Activated CD4-positive, CD25-positive, alpha-beta regulatory T cell treated with anti-CD3 and anti-CD28 coated beads, Interleukin-2, amount 50 U/mL, for 72 hours (primary cell): ENCODE measurements around the gene KIF13A.
"Not testable (repeated sequence)": the region's sequence is repeated elsewhere in the genome, so short reads cannot be mapped to it uniquely, and the experiment has no call there.

Source experiments
- DNase-seq: peaks from one replicate; pipeline ENCODE4 v3.0.0; 2021

The KIF13A gene

DNA sequence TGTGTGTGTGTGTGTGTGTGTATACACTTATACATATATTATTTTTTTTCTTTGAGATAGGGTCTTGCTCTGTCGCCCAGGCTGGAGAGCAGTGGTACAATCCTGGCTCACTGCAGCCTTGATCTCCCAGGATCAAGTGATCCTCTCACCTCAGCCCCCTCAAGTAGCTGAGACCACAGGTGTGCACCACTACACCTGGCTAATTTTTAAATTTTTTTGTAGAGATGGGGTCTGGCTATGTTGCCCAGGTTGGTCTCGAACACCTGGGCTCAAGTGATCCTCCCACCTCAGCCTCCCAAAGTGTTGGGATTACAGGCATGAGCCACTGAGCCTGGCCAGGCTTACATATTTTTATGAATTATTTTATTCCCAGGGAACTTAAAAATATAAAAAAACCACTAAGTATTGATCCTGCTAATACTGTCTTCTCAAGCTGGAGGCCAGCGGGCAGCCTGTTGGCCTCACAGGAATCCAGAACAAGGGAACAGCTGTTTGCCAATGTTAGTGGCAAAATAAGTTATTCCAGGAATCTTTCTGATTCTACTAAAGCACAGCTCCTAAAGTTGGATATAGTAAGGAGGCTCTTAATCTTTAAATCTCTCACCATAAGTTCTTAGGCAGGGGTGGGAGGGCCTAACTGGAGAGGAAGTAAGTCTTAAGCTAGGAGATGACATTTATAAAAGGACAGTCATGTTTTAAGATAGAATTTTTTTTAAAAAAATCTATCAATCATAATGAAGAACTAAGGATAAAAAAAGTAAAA, 145.2 kb downstream of the KIF13A start:
- DNase-seq, result no peak

DNA sequence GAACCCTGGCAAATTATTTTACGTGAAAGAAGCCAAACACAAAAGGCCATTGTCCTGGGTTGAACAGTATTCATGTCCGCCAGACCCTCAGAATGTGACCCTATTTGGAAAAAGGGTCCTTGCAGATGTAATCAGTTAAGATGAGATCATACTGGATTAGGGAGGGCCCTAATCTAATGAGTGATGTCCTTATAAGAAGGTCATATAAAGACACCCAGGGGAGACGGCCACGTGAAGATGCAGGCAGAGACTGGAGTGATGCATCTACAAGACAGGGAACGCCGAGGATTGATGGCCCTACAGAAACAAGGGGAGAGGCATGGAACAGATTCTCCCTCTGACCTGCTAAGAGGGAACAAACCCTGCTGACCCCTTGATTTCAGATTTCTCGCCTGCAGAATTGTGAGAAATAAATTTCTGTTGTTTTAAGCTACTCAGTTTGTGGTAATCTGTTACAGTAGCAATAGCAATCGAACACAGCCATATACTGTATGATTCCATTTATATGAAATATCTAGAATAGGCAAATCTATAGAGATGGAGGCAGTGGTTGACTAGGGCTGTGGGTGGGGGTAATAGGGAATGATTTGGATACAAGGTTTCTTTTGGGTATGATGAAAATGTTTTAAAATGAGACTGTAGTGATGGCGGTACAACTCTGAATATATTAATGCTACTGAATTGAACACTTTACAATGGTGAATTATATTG, 147.8 kb downstream of the KIF13A start:
- no peak for DNase-seq

DNA sequence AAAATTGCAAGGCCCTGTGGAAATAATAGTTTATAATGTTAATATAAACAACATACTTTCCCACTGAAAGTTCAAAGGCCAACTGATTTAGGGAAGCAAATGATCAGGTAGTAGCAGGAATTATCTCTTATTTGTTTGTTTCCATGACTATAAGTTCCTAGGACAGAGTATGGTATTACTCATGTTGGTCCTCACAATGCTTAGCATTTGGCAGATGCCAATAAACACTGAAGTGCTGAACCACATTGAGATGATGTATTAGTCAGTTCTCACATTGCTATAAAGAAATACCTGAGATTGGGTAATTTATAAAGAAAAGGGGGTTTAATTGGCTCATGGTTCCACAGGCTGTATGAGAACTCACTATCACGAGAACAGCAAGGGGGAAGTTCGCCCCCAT, 151.1 kb downstream of the KIF13A start:
- no peak for DNase-seq

DNA sequence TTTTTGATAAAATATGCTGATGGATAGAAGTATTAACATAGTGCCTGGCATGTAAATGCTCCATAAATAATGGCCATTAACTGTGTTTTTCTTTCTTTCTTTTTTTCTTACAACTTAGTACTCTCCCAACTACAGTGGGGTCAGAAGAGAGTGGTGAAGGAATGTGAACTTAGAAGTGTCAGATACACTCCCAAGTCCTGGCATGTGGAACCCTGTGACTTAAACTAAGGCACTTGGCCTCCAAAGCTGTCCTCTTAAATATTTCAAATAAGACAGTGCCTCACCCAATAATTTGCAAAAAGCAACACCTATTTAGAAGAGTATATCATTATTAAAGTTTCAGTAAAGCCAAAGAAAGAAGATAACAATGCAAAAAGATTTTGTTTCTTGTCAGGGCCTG, 151.7 kb downstream of the KIF13A start:
- DNase-seq, result no peak

DNA sequence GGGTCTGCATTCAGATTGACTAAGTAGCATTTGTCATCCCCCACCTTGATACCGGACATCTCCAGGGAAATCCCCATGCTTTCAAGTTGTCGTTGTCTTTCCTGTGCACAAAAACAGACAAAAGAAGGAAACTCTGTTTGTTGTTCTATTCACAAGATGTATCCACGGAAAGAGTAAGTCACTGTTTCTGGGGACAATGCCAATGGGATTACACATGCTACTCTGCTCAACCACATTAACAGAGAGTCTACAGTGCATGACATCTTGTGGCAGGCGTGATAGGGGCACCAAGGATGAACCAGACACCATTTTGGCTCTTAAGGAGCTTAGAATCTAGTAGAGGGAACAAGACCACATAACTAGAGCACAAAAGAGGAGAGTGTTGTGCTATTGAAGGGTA, 156.3 kb downstream of the KIF13A start:
- no peak for DNase-seq

DNA sequence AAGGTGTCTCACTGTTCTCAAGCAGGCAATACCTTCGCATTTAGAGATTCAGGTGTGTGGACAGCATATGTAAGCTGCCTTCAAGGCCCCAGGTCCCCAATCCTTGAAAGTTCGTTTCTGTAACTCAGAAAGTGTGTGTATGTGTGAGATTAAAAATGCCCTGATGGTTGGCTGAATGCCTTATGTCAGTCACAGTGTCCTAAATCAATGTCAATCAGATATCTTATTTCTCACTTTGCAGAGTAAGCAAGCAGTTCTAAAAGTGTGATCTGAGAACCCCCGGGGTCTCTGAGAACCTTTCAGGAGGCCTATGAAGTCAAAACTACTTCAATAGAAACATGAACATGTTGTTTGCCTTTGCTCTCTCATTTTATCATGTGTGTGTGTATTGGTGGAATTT, 157.5 kb downstream of the KIF13A start:
- DNase-seq, result no peak

DNA sequence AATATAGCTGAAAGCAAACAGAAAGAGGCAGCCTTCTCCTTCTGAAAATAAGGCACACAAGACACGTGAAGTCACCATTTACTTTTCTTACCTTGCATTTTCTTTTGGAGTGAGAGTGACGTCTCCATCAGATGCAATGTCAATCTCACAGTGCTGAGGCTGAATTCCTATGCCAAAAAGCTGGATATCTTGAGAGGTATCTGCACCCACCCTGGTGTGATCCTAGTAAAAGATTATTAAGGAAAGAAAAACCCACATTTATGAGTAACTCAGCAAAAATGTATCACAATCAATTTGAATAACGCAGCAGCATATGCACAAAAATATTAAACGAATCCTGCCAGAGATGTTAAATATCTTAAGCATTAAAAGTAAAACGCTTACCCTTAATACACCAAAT, 159.3 kb downstream of the KIF13A start:
- DNase-seq, result no peak

DNA sequence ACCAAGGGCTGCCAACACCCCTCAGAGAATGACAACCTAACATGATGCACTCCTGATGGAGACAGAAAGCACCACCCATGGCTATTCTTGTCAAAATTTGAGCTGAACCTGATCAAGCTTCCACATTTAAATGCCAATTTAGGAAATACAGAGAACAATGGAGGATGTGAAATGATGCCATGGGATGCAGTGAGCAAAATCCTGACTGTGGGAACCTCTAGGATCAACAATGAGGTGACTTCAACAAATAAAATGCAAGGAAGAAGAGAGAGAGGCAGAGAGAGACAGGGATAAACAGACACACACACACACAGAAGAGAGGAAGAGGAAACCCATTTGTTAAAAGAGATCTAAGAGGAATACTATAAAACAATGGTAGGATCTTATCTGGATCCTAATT, 161.1 kb downstream of the KIF13A start:
- DNase-seq, result no peak

DNA sequence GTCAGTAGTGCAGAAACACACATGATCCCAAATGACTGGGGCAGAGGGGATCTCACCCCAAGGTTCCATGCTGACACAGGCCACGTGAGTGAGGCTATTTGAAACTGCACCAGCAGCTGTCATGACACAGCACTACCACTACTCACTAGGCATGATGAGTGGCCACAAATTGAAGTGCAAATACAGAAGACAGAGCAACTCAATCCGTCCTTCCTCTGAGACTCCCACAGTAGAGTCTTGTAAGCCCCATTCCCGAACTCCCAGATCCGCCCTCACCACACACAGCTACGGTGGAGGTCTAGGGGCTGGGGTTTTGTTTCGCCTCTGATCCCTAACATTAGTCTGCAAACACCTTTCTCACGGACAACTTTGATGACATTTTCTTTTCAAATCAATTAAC, 167.4 kb downstream of the KIF13A start:
- DNase-seq, result no peak

DNA sequence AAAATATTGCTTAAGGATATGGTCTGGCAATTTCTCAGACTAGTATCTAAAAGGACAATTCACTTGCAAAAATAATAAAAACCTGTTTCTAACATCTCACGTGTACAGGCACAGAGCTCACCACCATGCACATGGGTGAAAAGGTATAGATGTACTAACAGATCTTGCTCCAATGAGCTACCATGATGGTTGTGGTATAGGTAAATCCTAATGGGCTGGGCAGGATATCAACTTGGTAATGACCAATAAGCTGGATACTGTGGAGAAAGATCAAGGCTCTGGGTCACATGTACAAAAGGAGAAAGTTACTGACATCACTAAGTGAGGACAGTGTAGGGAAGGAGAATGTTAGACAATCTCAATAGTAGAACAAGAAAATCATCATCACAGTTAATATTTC, 169.7 kb downstream of the KIF13A start:
- no peak for DNase-seq

DNA sequence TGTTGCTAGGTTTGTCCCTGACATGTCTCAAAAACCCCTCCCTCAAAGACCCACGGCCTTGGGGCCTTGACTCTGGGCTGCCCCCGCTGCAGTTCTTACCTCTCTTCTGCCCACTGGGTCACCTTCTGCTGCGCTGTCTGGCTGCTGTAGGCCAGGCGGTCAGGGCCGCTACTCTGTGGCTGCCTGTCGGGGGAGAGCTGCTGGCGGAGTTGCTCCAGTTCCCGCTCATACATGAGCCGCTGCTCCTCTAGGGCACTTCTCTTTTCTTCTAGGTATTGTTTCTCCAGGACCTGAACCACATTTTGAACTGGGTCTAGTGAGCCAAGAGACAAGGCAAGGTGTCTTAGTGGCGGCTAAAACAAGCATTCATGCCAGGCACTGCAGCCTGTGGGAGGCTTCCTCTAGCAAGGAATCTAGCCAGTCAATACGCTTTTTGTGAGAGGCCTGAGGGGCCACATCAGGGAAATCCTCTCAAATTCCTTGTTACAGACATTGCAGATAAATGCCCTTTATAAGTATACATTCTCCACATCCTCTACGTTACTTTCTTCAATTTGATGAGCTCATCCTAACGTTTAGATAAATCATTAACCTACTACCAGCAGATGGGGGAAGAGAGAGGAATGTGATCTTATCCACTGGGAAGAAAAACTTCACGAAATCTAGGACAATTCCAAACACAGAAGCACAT, 170.4 kb downstream of the KIF13A start:
- no peak for DNase-seq

DNA sequence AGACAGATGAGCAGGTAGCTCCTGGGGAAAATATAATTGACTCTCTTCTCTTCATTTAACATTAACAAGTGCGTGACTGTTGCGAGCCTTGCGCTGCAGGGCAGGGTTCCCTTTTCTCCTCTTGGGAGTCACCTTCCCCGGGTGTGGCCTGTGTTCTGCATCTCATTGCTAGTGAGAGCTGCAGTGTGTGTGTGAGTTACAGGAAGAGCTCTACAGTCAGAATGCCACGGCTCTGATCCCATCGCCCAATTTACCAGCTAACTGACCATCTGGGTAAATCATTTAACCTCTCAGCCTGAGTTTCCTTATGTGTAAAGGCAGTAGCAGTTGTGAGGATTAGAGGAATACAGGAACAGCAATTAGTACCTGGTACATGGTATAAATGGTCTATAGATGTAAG, 173.9 kb downstream of the KIF13A start:
- no peak for DNase-seq

DNA sequence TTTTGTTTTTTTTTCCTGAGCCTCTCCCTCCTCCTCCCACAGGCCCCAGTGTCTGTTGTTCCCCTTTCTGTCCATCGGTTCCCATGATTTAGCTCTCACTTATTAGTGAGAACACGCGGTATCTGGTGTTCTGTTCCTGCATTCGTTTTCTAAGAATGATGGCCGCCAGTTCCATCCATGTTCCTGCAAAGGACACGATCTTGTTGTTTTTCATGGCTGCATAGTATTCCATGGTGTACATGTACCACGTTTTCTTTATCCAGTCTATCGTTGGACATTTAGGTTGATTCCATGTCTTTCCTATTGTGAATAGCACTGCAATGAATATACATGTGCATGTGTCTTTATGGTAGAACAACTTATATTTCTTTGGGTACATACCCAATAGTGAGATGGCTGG, 175.1 kb downstream of the KIF13A start:
- no peak for DNase-seq

DNA sequence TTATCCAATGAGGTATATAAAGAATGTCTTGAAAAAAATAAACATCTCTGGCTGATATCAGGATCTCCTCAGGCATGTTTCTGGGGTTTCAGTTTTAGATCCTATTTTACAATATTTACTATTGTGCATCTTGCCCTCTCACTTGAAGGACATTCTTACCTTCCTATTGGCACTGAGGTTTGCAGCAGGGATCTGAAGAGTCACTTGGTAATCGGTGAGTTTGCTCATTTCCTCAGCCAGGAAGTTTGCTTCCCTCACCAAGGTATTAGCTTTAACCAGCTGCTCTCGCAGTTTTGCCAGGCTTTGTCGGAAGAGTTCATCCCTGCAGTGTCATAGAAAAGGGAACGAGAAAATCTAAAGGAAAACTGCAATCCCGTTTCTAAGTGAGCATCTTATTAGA, 178.8 kb downstream of the KIF13A start:
- DNase-seq, result no peak

DNA sequence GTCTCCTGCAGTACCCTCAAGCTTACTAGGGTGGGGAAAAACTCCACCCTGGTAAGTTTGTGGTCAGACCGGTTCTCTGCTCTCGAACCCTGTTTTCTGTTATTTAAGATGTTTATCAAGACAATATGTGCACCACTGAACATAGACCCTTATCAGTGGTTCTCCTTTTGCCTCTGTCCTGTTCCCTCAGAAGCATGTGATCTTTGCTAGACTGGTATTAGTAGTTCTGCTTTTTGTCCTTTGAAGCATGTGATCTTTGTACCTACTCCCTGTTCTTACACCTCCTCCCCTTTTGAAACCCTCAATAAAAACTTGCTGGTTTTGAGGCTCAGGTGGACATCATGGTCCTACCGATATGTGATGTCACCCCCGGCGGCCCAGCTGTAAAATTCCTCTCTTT, 180.0 kb downstream of the KIF13A start:
- not testable (repeated sequence) for DNase-seq

DNA sequence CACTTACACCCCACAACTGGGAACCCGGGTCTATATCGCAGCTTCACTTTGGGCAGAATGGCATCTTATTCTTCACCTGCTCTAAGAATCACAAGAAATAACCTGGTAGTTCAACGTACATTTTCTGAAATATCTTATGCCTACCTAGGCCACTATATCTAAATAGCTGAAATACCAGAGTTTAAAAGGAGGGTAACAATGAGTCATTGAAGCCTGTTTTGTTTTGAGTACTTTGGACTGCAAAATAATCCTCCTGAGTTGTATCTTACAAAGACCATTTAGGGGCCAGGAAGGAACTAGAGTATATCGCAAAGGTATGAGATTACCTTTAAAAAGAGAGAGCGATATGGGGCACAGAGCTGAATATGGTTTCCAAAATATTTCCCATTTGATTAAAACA, 184.0 kb downstream of the KIF13A start:
- no peak for DNase-seq

DNA sequence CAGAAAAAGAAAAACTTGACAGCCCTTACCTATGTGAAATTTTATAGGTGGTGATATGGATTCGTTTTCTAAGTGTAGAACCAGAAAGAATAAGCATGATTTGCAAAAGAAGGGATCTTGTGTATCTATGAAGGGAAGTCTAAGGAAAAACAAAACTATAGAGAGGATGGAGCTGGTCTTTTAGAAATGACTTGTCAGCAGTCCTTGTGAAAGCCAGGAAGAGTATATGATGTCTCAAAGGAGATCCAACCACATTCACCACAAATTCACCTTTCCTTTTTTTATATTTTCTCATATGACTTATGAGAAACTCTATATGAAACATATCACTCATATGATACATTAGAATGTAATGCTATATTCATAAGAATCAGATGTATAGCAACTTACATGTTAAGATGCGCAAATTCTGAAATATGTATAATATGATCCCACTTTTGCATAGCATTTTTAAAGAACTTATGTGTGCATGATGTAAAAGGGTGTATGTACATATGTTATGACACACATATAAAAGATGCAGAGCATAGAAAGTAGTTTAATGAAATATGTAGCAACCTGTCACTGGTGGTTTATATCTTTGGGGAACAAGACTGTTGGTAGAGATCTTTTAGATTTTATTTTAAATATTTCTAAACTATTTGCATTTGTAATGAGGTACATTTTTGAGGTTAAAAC, 188.8 kb downstream of the KIF13A start:
- DNase-seq, result no peak

DNA sequence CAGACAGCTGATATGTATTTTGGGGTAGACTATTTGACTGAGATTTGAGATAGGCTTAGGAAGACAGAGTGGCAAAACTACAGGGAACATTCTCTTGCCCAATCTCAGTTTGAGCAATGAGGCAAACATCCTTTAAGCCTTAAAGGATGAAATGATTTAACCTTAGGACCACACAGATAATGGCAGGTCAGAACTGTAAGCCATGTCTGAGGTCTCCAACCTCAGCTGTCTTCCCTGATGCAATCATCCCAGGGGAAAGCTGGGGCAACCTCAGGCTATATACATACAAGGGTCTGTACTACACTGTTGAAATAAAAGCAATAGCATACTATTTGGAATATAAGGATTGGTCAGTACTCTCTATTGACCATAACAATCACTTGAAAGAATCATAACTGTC, 196.9 kb downstream of the KIF13A start:
- DNase-seq, result no peak

DNA sequence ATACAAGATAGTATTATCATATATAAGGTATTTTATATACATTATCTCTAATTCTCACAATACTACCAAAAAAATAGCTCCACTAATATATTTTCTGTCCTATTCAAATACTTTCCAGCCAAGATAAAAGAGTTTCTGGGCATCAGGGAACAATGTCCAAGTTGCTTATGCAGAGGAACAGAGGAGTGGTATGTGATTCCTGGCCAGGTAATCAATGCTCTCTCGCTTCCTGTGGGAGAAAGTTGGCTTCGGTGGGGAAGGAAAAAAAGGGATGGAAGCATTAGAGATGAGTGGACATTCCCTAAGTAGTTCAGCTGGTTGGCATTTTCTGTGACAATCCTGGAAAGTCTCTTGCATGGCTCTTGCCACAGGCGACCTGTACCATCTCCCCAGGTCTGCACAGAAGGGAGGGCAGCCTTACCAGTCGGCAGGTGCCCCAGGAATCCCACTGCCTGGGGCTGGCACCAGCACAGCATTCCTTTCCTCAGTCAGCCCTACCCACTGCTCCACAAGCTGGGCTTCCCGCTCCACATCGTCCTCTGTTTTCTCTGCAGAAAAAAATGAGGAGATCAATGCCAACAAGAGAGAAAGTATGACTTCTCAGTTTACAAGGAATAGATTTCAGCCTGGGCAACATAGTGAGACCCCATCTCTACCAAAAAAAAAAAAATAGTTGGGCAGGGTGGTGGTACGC, 202.2 kb downstream of the KIF13A start:
- no peak for DNase-seq

DNA sequence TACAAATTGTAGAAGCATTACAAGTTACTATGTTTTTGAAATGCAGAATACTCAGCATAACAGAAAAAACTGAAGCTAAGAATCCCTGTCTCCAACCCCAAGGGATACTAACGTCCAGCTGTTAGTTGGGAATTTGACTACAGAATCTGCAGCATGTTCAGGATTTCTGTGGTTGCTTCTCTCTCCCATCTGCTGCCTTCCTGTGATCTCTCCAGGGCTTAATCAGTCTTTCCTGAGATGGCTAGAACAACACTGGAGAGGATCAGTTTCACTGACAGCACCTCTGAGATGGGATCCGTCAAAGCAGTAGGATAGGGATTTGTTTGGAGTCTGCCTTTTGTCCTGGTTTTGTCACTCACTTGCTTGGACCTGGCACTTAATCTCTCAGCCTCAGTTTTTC, 207.4 kb downstream of the KIF13A start:
- no peak for DNase-seq

DNA sequence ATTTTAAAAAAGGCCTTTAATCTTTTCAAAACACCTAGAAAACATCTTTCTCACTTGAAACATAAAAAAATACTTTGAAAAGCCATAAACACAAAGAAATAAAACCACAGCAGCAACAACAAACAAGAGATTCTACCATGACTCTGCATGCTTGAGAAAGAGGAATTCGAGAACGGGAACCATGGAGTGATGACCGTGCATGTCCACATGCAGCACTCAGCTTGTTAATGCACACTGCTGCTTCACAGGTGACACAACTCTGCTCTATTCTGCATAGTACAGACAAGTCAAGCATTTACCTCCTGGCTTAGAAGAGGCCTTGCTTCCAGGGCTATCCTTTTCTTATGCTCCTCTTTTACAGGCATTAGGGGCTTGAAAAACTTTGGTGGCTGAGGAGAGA, 215.8 kb downstream of the KIF13A start:
- no peak for DNase-seq

DNA sequence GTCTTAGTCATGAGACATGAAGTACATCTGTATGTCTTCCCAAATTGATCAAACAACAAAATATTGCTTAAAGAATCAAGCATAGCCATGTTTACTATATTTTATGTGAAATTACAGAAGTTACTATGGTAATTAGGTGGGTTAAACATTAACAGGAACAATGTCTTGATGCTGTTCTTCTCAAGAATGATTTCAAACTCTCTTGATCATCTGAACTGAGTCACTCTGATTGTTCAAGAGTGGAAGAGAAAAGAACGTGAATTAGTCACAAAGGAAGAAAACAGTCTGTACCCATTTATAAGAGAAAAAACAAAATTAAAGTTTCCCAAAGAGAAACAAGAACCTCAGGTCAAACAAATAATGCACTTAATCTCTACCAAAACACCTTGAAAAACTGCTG, 218.6 kb downstream of the KIF13A start:
- DNase-seq, result no peak

DNA sequence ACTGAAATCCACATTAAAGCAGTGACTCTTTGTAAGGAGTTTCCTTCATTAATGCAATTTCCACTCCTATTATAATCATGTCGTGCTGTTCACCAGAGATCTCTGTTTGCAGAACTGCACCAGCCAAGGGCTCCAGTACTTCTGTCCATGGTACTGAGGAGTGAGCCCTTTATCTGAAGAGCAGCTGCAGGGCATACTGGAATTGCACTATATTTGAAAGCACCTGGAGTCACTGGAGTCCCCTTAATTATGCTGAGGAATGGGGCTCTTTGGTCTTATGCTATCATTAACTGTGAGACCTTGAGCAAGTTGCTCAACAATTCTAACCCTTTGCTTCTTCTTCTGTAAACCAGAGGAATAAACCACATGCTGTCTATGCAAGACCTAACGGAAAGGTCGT, 219.0 kb downstream of the KIF13A start:
- no peak for DNase-seq
